GOT3 (cell line): Measurements from ENCODE around the gene ERRFI1.

Experiments used
- DNase-seq: peaks from one replicate; lab custom pipeline; 2025; ENCODE audit warnings: mixed read lengths; lab: John Stamatoyannopoulos, UW

The ERRFI1 gene

GRCh38 chr1:8046391-8046790 is 20.3 kb upstream of the ERRFI1 start:
- DNase-seq: no peak

GRCh38 chr1:8043621-8044020 is 17.5 kb upstream of the ERRFI1 start:
- DNase-seq: no peak

DNA sequence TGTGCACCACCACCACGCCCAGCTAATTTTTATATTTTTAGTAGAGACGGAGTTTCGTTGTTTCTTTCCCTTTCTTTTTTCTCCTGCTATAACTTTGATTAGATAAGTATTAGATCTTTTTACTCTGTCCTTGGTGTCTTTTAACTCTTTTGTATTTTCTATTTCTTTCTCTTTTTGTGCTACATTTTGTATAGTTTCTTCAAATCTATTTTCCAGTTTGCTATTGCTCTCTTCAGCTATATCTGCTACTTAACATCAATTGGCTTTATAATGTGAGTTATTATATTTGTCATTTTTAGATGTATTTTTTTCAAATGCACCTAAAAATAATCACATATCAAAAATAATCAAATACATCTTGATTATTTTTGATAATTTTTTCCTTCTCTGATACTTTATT is 16.0 kb upstream of the ERRFI1 start:
- no peak for DNase-seq

DNA sequence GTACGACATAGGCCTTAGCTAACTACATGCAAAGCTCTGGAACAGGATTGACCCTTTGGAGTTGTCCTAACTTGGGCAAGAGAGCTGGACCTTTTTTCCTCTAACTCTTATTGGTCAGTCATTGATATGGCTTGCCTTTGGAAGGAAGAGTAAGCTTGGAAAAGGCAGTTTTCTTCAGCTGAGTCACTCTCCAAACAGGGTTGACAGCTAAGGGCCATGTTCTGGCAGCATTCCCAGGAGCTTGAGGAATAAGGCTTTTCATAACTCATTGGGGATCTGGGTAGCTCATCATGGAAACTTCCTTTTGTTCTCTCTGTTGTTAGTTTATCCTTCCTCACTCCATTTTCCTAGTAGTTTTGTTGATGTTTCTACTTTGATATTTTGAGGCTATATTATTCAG is 14.5 kb upstream of the ERRFI1 start:
- DNase-seq: peak; percentile 35

DNA sequence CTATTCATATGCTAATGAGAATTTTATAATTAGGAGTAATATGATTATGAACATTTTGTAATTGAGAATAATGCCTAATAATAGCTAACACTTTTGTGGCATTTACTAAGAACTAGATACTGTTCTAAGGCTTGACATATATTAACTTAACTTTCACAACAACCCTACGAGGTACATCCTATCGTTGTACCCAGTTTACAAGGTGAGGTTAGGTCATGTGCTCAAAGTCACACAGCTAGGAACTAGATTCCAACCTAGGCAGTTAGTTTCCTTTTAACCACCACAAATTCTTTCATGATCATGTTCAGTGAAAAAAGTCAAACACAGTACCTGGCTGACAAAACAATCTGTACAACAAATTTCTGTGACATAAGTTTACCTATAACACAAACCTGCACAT is 13.0 kb upstream of the ERRFI1 start:
- DNase-seq: no peak

- no peak for DNase-seq
Measured at GRCh38 chr1:8035289-8035688, 9.2 kb upstream of the ERRFI1 start.

DNA sequence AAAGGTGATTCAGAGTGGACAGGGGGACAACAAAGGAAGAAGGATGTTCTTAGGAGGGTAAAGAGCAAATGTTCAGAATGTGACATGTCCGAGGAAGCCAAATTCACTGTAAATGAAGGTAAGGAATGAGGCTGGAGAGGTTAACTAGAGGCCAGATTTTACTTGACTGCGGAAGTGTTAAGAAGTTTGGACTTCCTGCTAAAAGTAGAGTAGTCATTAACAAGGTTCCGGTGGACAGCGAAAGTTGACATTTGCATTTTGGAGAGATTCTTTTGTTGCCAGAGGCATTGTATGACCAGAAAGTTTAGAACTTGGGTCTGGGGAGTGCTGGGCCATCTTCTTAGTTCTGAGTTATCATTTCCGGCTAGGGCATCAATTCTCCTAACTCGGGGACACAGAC is 7.2 kb upstream of the ERRFI1 start:
- no peak for DNase-seq

DNA sequence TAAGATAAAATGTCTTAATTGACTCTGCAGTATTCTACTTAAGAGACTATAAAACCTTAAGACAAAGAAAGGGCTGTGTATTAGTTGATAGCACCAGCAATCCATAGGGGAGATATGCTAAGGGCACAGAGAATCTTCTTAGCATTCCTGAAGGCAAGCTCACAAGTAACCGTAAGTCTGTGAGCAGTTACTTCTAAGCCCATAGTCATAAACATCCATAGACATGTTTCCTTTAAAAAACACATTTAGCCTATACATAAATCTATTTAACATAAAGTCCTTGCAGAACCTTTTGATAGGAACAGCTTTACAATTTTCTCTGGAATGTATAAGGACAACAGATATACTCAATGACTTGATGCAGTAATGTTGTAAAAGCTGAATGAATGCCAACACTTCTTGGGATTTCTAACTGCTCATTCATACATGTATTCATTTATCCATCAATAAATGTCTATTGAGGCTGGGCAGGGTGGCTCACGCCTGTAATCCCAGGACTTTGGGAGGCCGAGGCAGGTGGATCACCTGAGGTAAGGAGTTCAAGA is 6.3 kb upstream of the ERRFI1 start:
- no peak for DNase-seq

DNA sequence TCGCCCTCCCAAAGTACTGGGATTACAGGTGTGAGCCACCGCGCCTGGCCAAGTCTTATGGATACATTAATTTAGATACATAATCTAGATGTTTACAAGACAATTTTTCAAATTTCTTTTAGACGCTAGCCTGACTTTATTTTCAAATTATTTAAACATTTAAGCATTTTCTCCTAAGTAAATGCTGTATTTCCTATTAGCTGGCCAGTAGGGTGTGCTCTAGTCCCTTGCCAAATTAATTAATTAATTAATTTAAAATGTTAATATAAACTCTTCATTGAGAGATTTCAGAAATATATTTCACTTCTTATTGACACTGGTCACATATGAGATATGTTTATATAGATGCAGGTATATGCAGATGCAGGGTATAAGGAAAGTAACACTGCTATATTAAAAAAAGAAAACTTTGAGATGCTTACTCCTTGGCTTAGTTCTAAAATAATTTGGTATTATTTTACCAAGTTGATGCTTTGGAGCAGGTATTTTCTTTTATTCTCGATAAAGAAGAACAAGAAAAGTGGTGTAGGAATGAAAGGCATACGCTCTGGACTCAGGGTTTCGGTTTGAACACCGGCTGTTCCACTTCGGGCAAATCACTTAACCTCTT is 5.2 kb upstream of the ERRFI1 start:
- no peak for DNase-seq

DNA sequence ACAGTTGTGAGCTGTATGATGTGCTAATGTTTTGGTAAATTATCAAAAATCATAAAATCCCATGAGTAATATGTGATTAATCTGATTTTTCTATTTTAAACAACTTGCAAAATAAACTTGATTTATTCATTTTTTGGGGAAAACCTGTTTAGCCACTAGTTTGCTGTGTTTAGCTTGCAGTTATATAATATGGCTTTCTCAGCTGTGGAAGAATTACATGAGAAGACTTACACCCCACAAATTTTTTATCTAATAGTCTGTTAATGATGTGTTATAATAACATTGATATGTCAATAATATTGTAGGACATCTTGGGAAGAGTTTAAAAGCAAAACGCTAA is 2.4 kb upstream of the ERRFI1 start:
- no peak for DNase-seq

- no peak for DNase-seq
Measured at GRCh38 chr1:8027748-8028570, 1.9 kb upstream of the ERRFI1 start.

- DNase-seq: no peak
Measured at GRCh38 chr1:8026976-8027747, 1.1 kb upstream of the ERRFI1 start.

DNA sequence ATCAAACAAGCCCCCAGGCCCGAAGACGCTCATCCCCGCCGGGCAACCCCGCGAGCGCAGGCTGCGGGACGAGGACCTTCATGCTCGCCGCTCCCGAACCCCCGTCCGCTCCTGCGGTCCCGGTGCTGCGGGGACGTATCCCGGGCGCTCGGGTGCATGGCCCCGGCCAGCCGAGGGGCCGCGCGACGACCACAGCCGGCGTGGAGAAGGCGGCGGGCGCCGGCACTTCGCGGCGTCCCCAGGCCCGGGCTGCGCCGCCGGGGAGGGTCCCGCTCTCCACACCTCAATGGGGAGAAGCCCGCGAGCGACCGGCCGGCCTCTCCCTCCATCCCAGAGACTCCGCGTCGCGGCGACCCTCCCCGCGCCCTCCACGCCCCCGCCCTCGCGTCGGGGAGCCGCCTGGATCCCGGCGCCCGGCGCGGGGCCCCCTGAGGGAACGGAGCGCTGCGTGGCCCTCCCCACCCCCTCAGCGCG is 401 bp downstream of the ERRFI1 start:
- DNase-seq: no peak

- no peak for DNase-seq
Measured at GRCh38 chr1:8025061-8025670, 943 bp downstream of the ERRFI1 start.

DNA sequence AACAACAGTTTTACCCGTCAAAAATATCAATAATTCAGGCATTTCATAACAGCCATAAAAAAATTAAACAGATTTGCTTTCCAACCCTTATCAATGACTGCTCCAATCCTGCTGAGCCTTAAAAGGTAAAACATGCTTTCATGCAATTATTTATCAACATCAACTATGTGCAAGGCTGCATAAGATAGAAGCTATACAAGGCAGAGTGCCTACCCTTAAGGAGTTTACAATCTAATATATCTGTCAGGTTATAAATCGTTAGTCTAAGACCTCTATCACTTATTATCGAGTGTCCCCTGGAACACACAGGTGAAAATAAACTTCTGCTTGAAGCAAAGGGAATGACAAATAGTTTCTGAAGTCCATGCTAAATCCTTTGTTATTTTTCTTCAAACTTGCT is 1.8 kb downstream of the ERRFI1 start:
- DNase-seq: no peak

DNA sequence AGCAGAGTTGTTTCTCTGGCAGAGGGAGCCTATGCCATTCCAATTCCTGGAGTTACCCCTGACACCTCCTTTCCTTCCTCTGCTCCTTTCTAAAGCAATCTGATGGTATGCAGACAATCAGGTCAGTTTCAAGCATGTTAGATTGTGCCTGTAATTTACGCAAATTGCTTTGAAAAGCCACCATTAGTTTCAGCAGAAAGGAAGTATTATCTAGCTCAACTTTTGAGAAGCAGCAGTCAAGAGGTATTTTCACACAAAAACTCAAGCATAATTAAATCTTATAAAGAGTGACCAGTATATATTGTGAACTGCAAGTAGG is 2.2 kb downstream of the ERRFI1 start:
- DNase-seq: no peak

GRCh38 chr1:8023287-8023994 is 2.7 kb downstream of the ERRFI1 start:
- DNase-seq: no peak

DNA sequence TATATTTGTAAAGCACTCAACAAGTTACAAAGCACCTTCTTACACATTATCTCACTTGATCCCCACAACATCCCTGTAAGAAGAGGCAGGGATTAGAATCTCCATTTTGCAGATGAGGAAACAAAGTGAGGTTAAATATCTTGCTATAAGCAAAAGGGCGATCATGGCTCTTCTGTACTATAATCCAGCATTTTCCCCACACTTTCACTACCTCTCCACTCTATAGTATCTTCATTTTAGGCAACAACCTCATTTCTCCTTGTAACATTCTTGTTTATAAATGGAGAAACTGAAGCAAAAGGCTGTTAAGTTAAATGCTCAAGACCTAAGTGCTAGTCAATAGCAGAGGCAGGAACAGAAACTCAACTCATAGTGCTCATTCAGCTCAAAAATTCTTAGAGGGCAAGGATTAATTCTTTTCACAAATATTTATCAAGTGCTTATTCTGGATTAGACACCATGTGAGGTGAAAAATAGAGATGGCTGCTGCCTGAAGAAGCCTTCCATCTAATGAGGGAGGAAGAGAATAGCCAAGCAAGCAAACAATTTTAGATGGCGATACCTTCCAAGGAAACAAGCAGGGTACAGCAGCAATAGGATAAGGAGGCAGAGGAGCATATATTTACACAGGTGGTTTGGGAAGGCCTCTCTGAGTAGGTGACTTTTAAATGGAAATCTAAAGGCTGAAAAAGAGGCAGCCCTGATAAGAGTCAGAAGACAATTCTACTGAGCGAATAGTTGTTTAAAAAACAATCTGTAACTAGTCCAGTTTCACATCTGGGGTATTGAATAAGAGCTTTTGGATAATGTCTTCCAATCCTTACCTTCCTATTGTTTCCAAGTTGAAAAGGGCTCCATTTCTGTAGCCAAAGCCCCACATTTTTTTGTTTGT is 3.5 kb downstream of the ERRFI1 start:
- no peak for DNase-seq

DNA sequence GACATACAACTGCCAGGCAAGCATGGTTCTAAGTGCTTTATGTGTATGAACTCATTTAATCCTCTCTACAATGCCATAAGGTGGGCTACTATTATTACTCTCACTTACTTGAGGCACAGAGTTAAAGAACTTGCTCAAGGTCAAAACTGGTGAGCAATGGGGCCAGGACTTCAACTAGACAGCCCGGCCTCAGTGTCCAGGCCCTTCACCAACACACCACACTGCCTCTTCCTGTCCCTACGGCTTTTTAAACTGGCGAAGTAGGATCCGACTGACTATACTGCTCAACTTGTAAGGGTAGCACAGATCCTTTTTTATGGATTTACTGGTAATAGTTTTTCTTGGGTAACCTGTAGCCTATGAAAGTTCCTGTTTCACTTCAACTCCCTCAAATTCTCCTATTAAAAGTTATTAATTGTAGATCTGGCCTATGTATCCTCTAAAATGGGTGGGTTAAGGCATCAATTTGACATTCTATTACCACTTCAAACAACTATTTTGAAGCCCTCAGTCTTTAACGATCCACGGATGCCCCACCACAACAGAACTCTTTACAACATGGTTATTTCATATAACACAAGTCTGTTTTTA is 4.3 kb downstream of the ERRFI1 start:
- no peak for DNase-seq

- no peak for DNase-seq
Measured at GRCh38 chr1:8020032-8020431, 6.1 kb downstream of the ERRFI1 start.
